Thyroid gland (tissue), 4 donors: ENCODE data around the gene GPLD1. TPM values are rescaled to one million over a fixed set of nuclear protein-coding genes. Genes with fewer than 3 reads are reported as not detected.

Experiments used
- DNase-seq, 2 donors: peaks; one replicate each; pipeline ENCODE4 v3.0.0-alpha.2; 2019
- H3K27ac ChIP-seq, 3 donors: fragments of 200-600 bp; sonication (generic); 1 replicate in 2 of 3; 2 replicates in 1 of 3; pipeline ENCODE4 v1.5.1; 2016 to 2019; ENCODE audit warnings: mild to moderate bottlenecking in 1 of 3, moderate library complexity in 1 of 3
- H3K27me3 ChIP-seq: fragments of 200-600 bp; sonication (generic); one replicate; pipeline ENCODE4 v1.5.1; 2019
- H3K36me3 ChIP-seq, 2 donors: fragments of 200-600 bp; sonication (generic); one replicate each; pipeline ENCODE4 v1.5.1; 2016 to 2019
- H3K4me1 ChIP-seq, 2 donors: fragments of 200-600 bp; sonication (generic); one replicate each; pipeline ENCODE4 v1.5.1; 2017 to 2019
- H3K4me3 ChIP-seq, 3 donors: fragments of 200-600 bp; sonication (generic); replicated peaks in 1 of 3; 1 replicate in 2 of 3; 2 replicates in 1 of 3; pipeline ENCODE4 v1.5.1; 2016; ENCODE audit warnings: mild to moderate bottlenecking in 1 of 3
- H3K9me3 ChIP-seq: fragments of 200-600 bp; sonication (generic); one replicate; pipeline ENCODE4 v1.5.1; 2017
- CTCF ChIP-seq, 6 experiments: fragments of 200-600 bp in 3 of 6; fragments of 450-650 bp in 3 of 6; sonication (generic) in 3 of 6; IDR thresholded peaks; one replicate each; pipeline ENCODE4 v1.5.1; 2016 to 2019; ENCODE audit warnings: antibody characterized with exemption in 6 of 6, mild to moderate bottlenecking in 2 of 6, inconsistent platforms in 1 of 6, moderate library complexity in 1 of 6
- POLR2A ChIP-seq, 2 donors: fragments of 450-650 bp; IDR thresholded peaks; one replicate each; pipeline ENCODE4 v1.6.1; 2017; ENCODE audit warnings: antibody characterized with exemption in 2 of 2, mild to moderate bottlenecking in 2 of 2, moderate library complexity in 1 of 2
- WGBS, 2 donors: methylation state at CpG; one replicate each; pipeline ENCODE4 v1.1.5; 2017; 5-methylcytosine and 5-hydroxymethylcytosine counted together
- intact Hi-C: fragments of 100-400 bp; cut with DNase I; formaldehyde crosslinking; loops from one replicate; pipeline ENCODE4 v1.15.1; 2023
- total RNA-seq, 4 donors: library from RNA; depleted of rRNA; stranded (reverse); fragments of >200 nt; gene quantifications; one replicate each; pipeline ENCODE4 v1.2.3, GENCODE V29; 2016

GPLD1 gene
- total RNA-seq, 4 donors from 2014 or later = 5.1 to 15.2 (median 8.5) TPM

- no peak for TF ChIP-seq POLR2A (IDR thresholded peaks at IDR 0.05)
- TF ChIP-seq CTCF (IDR thresholded peaks at IDR 0.05) = no peak
- Histone ChIP-seq H3K27ac (no peak overlapping the region), H3K4me1 (no peaks in the 10 kb centered on the region), H3K9me3 (no peaks in the 10 kb centered on the region), H3K27me3 (no peaks in the 10 kb centered on the region), H3K4me3 (no peak overlapping the region), H3K36me3 (no peaks in the 10 kb centered on the region)
- intact Hi-C loops = no loop called here
- whole genome bisulfite sequencing, 2 donors = 91% methylated on average over 7 of the region's 7 CpGs
- no peak for DNase-seq
Measured at GRCh38 chr6:24469811-24470210, 19.6 kb downstream of the GPLD1 start.

- DNase-seq = no peak
- H3K4me3 ChIP-seq = no peak overlapping the region
- H3K4me1 ChIP-seq = no peaks in the 10 kb centered on the region
- no peaks in the 10 kb centered on the region for H3K36me3 ChIP-seq
- TF ChIP-seq CTCF (IDR thresholded peaks at IDR 0.05) = no peak
- no peak for TF ChIP-seq POLR2A (IDR thresholded peaks at IDR 0.05)
- H3K27me3 ChIP-seq = no peaks in the 10 kb centered on the region
- no peaks in the 10 kb centered on the region for H3K9me3 ChIP-seq
- 91 to 93% methylated on average over 9 to 11 of the region's 11 CpGs for WGBS, 2 donors
- intact Hi-C loops = no loop called here
- no peak overlapping the region for H3K27ac ChIP-seq
Measured at GRCh38 chr6:24464253-24465038, 24.9 kb downstream of the GPLD1 start.

DNA sequence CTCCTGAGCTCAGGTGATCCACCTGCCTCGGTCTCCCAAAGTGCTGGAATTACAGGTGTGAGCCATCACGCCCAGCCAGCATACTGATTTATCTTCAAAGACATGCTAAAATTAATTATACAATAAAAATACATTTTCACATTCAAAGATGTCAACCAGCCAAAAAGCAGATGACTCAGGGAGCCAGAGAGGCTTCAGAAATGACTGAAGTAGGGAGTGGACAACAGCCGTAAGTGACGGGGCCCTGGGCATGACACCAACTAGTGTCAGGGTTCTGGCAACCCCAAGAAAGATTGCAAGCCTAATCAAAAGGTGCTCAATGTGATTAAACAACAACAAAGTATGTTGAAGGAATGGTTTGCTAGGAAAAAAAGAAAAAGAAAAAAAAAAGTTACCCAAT is 28.4 kb downstream of the GPLD1 start:
- 91 to 95% methylated on average over 4 of the region's 4 CpGs for WGBS, 2 donors
- no peak for TF ChIP-seq CTCF (IDR thresholded peaks at IDR 0.05)
- no peak for TF ChIP-seq POLR2A (IDR thresholded peaks at IDR 0.05)
- Histone ChIP-seq H3K4me3 (no peak overlapping the region), H3K27me3 (no peaks in the 10 kb centered on the region), H3K4me1 (no peaks in the 10 kb centered on the region), H3K27ac (no peak overlapping the region), H3K9me3 (no peaks in the 10 kb centered on the region), H3K36me3 (no peaks in the 10 kb centered on the region)
- intact Hi-C loops = no loop called here
- no peak for DNase-seq

DNA sequence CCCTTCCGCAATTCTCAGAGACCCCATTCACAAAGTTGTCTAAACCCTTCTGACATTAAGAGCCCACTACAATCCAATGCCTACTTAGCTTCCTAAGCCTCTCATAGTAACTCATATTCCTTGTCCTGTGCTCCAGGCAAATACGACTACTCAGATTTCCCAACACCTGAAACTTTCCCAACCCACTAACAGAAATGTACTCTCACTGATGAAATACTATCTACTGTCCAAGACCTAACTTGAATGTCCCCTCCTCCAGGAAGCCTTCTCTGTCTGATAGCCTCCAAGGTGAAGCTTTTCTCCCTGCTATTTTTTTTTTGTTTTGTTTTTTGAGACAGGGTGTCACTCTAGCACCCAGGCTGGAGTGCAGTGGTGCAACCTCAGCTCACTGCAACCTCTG is 30.4 kb downstream of the GPLD1 start:
- Histone ChIP-seq H3K27ac (no peak overlapping the region), H3K9me3 (no peaks in the 10 kb centered on the region), H3K27me3 (no peaks in the 10 kb centered on the region), H3K36me3 (no peaks in the 10 kb centered on the region), H3K4me1 (no peaks in the 10 kb centered on the region), H3K4me3 (no peak overlapping the region)
- 94 to 96% methylated on average over 2 of the region's 2 CpGs for WGBS, 2 donors
- TF ChIP-seq CTCF (IDR thresholded peaks at IDR 0.05) (no peak), POLR2A (IDR thresholded peaks at IDR 0.05) (no peak)
- no peak for DNase-seq
- intact Hi-C loops = no loop called here

GRCh38 chr6:24458134-24458533 is 31.2 kb downstream of the GPLD1 start:
- TF ChIP-seq CTCF (IDR thresholded peaks at IDR 0.05) (no peak), POLR2A (IDR thresholded peaks at IDR 0.05) (no peak)
- intact Hi-C loops = no loop called here
- Histone ChIP-seq H3K27me3 (no peaks in the 10 kb centered on the region), H3K36me3 (no peaks in the 10 kb centered on the region), H3K27ac (no peak overlapping the region), H3K4me1 (no peaks in the 10 kb centered on the region), H3K9me3 (no peaks in the 10 kb centered on the region), H3K4me3 (no peak overlapping the region)
- DNase-seq = no peak
- WGBS, 2 donors = 66 to 87% methylated on average over 4 of the region's 4 CpGs
